SK-N-MC (cell line): ENCODE measurements around the gene LINC00305.

Experiments used
- DNase-seq: peaks from one replicate; pipeline ENCODE4 v3.0.0-alpha.2; 2011; ENCODE audit warnings: low read depth, low spot score
- H3K27ac ChIP-seq: fragments of 200-600 bp; sonication (generic); 2 replicates; pipeline ENCODE4 v1.5.1; 2016; ENCODE audit warnings: mixed run types
- H3K36me3 ChIP-seq: fragments of 200-600 bp; sonication (generic); 2 replicates; pipeline ENCODE4 v1.6.1; 2017; ENCODE audit warnings: antibody characterized with exemption, low read length, mixed read lengths; ENCODE audit not compliant: insufficient read depth
- H3K4me3 ChIP-seq: fragments of 200-600 bp; sonication (generic); 2 replicates; pipeline ENCODE4 v1.5.1; 2016
- H3K9ac ChIP-seq: fragments of 200-600 bp; sonication (generic); 2 replicates; pipeline ENCODE4 v1.8.0; 2017; ENCODE audit warnings: mixed run types, mixed read lengths; ENCODE audit not compliant: insufficient read length
- H3K9me3 ChIP-seq: fragments of 200-600 bp; sonication (generic); 2 replicates; pipeline ENCODE4 v1.6.1; 2017; ENCODE audit warnings: low read depth, mild to moderate bottlenecking, antibody characterized with exemption, low read length, moderate library complexity, mixed read lengths
- EZH2 ChIP-seq: fragments of 200-600 bp; sonication (generic); IDR thresholded peaks from one replicate; pipeline ENCODE4 v1.6.1; 2017; ENCODE audit warnings: antibody characterized with exemption
- FOXP2 ChIP-seq: optimal IDR thresholded peaks from 2 replicates; pipeline ENCODE3; 2011; ENCODE audit warnings: mild to moderate bottlenecking, moderate library complexity; ENCODE audit not compliant: insufficient read depth; ENCODE audit errors: extremely low read length, control extremely low read depth
- POLR2AphosphoS5 ChIP-seq: IDR thresholded peaks from 2 replicates; pipeline ENCODE4 v1.6.1; 2012; ENCODE audit warnings: mild to moderate bottlenecking, low read depth, low read length, borderline replicate concordance

LINC00305 gene

DNA sequence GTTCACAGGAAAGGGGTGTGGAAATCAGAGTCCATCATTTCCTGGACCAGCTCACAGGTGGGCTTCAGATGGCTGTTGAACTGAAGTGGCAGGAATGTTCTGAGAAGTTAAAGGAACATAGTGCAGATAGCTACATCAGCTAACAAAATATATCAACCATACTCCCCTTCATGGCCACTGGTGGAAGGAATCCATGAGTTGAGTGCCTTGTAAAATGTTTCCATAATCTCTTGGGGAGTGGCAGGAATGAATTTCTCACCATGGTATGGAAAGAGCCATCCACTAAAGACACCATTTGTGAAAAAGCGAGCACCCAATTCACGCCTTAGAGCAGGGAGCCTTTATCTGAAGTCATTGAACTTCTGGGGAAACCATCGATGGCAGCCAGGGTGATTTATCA is at the start of gene LINC00305:
Gene LINC00305, minus strand, starts transcription at position 101 of the 400 bp plus-strand sequence.
- TF ChIP-seq FOXP2, result no peak
- TF ChIP-seq POLR2AphosphoS5, result no peak
- Histone ChIP-seq H3K9ac (no peak within 1 kb of the TSS), H3K4me3 (no peak within 1 kb of the TSS), H3K9me3 (no peaks in the 10 kb centered on the region), H3K36me3 (no peaks in the 10 kb centered on the region), H3K27ac (no peak within 1 kb of the TSS)
- no peak for DNase-seq

DNA sequence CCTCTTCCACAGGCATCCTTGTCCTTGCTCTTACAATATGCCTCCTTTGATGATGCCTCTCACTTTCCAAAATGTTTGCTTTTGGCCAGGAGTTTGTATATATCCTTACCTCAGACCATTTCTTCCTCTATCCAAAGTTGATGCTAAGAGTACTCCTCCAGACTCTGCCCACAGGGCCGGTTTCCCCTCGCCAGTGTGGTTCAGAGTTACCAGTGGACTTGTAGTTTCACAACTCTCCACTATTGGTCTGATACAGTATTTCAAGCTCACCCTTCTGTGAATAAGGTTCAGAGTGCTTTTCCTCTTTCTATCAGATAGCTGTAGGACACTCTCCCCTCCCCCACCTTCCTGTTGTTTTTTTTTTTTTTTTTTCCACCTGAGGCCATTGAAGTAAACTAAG is 42.2 kb upstream of the LINC00305 start:
- Histone ChIP-seq H3K9ac (no peak overlapping the region), H3K36me3 (no peaks in the 10 kb centered on the region), H3K9me3 (no peaks in the 10 kb centered on the region), H3K27ac (no peak overlapping the region), H3K4me3 (no peak overlapping the region)
- DNase-seq, result no peak
- TF ChIP-seq EZH2 (no peak), POLR2AphosphoS5 (no peak), FOXP2 (no peak)

- Histone ChIP-seq H3K27ac (no peak overlapping the region), H3K9ac (no peak overlapping the region), H3K4me3 (no peak overlapping the region), H3K36me3 (no peaks in the 10 kb centered on the region), H3K9me3 (no peaks in the 10 kb centered on the region)
- no peak for DNase-seq
- TF ChIP-seq FOXP2 (no peak), EZH2 (no peak), POLR2AphosphoS5 (no peak)
Observed at GRCh38 chr18:64185987-64186386, 37.1 kb upstream of the LINC00305 start.

- no peak overlapping the region for H3K4me3 ChIP-seq
- H3K9ac ChIP-seq, result no peak overlapping the region
- TF ChIP-seq FOXP2 (no peak), POLR2AphosphoS5 (no peak), EZH2 (no peak)
- no peak overlapping the region for H3K27ac ChIP-seq
- H3K9me3 ChIP-seq, result no peaks in the 10 kb centered on the region
- no peak for DNase-seq
- no peaks in the 10 kb centered on the region for H3K36me3 ChIP-seq
Observed at GRCh38 chr18:64183665-64184064, 34.8 kb upstream of the LINC00305 start.

GRCh38 chr18:64180617-64181016 is 31.7 kb upstream of the LINC00305 start:
- Histone ChIP-seq H3K36me3 (no peaks in the 10 kb centered on the region), H3K4me3 (no peak overlapping the region), H3K27ac (no peak overlapping the region), H3K9me3 (no peaks in the 10 kb centered on the region), H3K9ac (no peak overlapping the region)
- TF ChIP-seq FOXP2, result no peak
- no peak for TF ChIP-seq EZH2
- TF ChIP-seq POLR2AphosphoS5, result no peak
- no peak for DNase-seq

DNA sequence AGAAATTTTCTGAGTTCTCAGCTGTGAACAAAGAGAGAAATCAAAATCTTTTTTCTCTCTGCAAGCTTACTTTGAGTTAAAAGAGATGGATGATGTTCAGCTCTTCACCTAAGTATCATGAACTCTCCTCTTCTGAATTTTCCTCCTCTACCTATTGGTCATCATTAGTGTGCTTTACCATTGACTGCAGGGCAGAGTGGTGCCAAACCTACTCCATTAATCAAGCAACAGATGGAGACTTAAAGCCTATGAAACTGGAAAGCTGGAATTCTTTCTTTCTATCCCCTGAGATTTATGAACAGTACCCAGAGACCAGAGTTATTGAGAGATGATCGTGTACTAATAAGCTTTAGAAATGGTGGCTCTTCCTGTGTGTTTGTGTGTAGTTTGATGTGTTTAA is 31.3 kb upstream of the LINC00305 start:
- Histone ChIP-seq H3K9me3 (no peaks in the 10 kb centered on the region), H3K9ac (no peak overlapping the region), H3K36me3 (no peaks in the 10 kb centered on the region), H3K4me3 (no peak overlapping the region), H3K27ac (no peak overlapping the region)
- no peak for DNase-seq
- no peak for TF ChIP-seq POLR2AphosphoS5
- TF ChIP-seq EZH2, result no peak
- TF ChIP-seq FOXP2, result no peak

GRCh38 chr18:64179556-64180080 is 30.7 kb upstream of the LINC00305 start:
- no peak overlapping the region for H3K9ac ChIP-seq
- TF ChIP-seq POLR2AphosphoS5 (no peak), EZH2 (no peak), FOXP2 (no peak)
- no peaks in the 10 kb centered on the region for H3K36me3 ChIP-seq
- no peaks in the 10 kb centered on the region for H3K9me3 ChIP-seq
- no peak for DNase-seq
- no peak overlapping the region for H3K27ac ChIP-seq
- no peak overlapping the region for H3K4me3 ChIP-seq

GRCh38 chr18:64178860-64179259 is 30.0 kb upstream of the LINC00305 start:
- DNase-seq, result no peak
- H3K4me3 ChIP-seq, result no peak overlapping the region
- H3K9me3 ChIP-seq, result no peaks in the 10 kb centered on the region
- H3K9ac ChIP-seq, result no peak overlapping the region
- TF ChIP-seq FOXP2, result no peak
- no peak for TF ChIP-seq POLR2AphosphoS5
- no peak for TF ChIP-seq EZH2
- no peak overlapping the region for H3K27ac ChIP-seq
- no peaks in the 10 kb centered on the region for H3K36me3 ChIP-seq

GRCh38 chr18:64175432-64175831 is 26.5 kb upstream of the LINC00305 start:
- TF ChIP-seq POLR2AphosphoS5, result no peak
- TF ChIP-seq EZH2, result no peak
- no peak for TF ChIP-seq FOXP2
- H3K4me3 ChIP-seq, result no peak overlapping the region
- no peak for DNase-seq
- H3K9me3 ChIP-seq, result no peaks in the 10 kb centered on the region
- H3K27ac ChIP-seq, result no peak overlapping the region
- H3K9ac ChIP-seq, result no peak overlapping the region
- H3K36me3 ChIP-seq, result no peaks in the 10 kb centered on the region

GRCh38 chr18:64171576-64171975 is 22.7 kb upstream of the LINC00305 start:
- H3K4me3 ChIP-seq, result no peak overlapping the region
- H3K27ac ChIP-seq, result no peak overlapping the region
- H3K9me3 ChIP-seq, result no peaks in the 10 kb centered on the region
- TF ChIP-seq EZH2 (no peak), POLR2AphosphoS5 (no peak)
- no peaks in the 10 kb centered on the region for H3K36me3 ChIP-seq
- DNase-seq, result no peak
- no peak overlapping the region for H3K9ac ChIP-seq
